Pancreas (tissue), 10 donors: ENCODE data around the gene TEX10. TPM values are rescaled to one million over a fixed set of nuclear protein-coding genes. Genes with fewer than 3 reads are reported as not detected.
A peak's percentile ranks its signal among the peaks of the same experiment; 100 is the strongest.
"Not testable (repeated sequence)": the region's sequence is repeated elsewhere in the genome, so short reads cannot be mapped to it uniquely, and the experiment has no call there.

Experiments
- ATAC-seq, 4 donors: fragments of 200-7000 bp; cut with Tn5 transposase; one replicate each; pipeline versions ENCODE4 v1.8.0 to v1.9.1; 2020; ENCODE audit warnings: mild to moderate bottlenecking in 4 of 4, moderate library complexity in 4 of 4
- DNase-seq, 6 donors: peaks; one replicate each; pipeline ENCODE4 v3.0.0-alpha.2; 2020
- FAIRE-seq: peaks from 2 replicates; lab custom pipeline; 2012; peaks lifted over from hg19 to GRCh38; lab: Jason Lieb, UNC
- H3K27ac ChIP-seq, 4 donors: fragments of 200-600 bp; sonication (generic); 1 replicate in 3 of 4; 2 replicates in 1 of 4; pipeline versions ENCODE4 v1.5.0 to v1.8.0; 2020
- H3K27me3 ChIP-seq, 4 donors: fragments of 200-600 bp; one replicate each; pipeline ENCODE4 v1.8.0; 2021
- H3K36me3 ChIP-seq, 3 donors: fragments of 200-600 bp; sonication (generic) in 1 of 3; one replicate each; pipeline versions ENCODE4 v1.5.0 to v1.8.0; 2020 to 2021
- H3K4me1 ChIP-seq, 3 donors: fragments of 200-600 bp; one replicate each; pipeline ENCODE4 v1.8.0; 2021
- H3K4me3 ChIP-seq, 4 donors: fragments of 200-600 bp; sonication (generic) in 2 of 4; one replicate each; pipeline versions ENCODE4 v1.5.0 to v1.8.0; 2020 to 2021
- H3K9me3 ChIP-seq, 4 donors: fragments of 200-600 bp; one replicate each; pipeline ENCODE4 v1.8.0; 2021
- CTCF ChIP-seq, 4 donors: fragments of 200-600 bp; sonication (generic) in 3 of 4; IDR thresholded peaks; one replicate each; pipeline versions ENCODE4 v1.5.0 to v1.8.0; 2021; ENCODE audit warnings: antibody characterized with exemption in 4 of 4
- WGBS, 2 donors: extraction: QIAGEN DNeasy Blood & Tissue Kit; methylation state at CpG; one replicate each; pipeline ENCODE4 v1.1.7; 2013; 5-methylcytosine and 5-hydroxymethylcytosine counted together
- intact Hi-C, 3 donors: fragments of 100-400 bp; cut with DNase I; formaldehyde crosslinking; loops; one replicate each; pipeline versions ENCODE4 v1.11.1 to v1.14.2; 2022
- polyA plus RNA-seq, 2 donors: library from polyadenylated mRNA; stranded (reverse); fragments of 200-250 nt; gene quantifications; one replicate each; pipeline ENCODE4 v1.2.3, GENCODE V29; 2013
- total RNA-seq, 6 donors: library from RNA; stranded (reverse); fragmentation: NEBNext Ultra II Directional in 4 of 6; extraction: Animal tissue kit (Norgen Biotek cat#: 25700) in 4 of 6; gene quantifications; one replicate each; pipeline versions ENCODE4 v1.2.1 to v1.2.4, GENCODE V29; 2021 to 2023
- donor health status: healthy with polysubstance abuse.
- donor health status: DM: no; HTN: no; CAD: no; lungs with moderate emphysema.
- donor health status: DM: no; HTN: no; CAD: no.
- donor health status: control.
- donor health status: control.
- donor health status: Bipolar disorder and iron deficiency.
- donor health status: DM: yes; HTN: yes; CAD: no.
- donor health status: DM: no; HTN: no; CAD: no.
- donor health status: DM: no; HTN: no; CAD: no.
- donor health status: DM: yes; HTN: yes; CAD: no.

TEX10 gene
- total and polyA plus RNA-seq, 8 donors = 3.1 to 6.7 (median 5.4) TPM

GRCh38 chr9:100341889-100342288 is 10.9 kb downstream of the TEX10 start:
- ATAC-seq (no peak), DNase-seq (no peak), FAIRE-seq (no peak)
- intact Hi-C loops = no loop called here
- Histone ChIP-seq H3K9me3 (no peaks in the 10 kb centered on the region), H3K27ac (no peak overlapping the region), H3K36me3 (peaks cover 0 to 14% (median 0%) of the 10 kb centered on the region in 3 donors), H3K4me3 (no peak overlapping the region), H3K27me3 (no peaks in the 10 kb centered on the region), H3K4me1 (no peaks in the 10 kb centered on the region)
- TF ChIP-seq CTCF (IDR thresholded peaks at IDR 0.05) = no peak
- WGBS, 2 donors = 96 to 97% methylated on average over 3 of the region's 3 CpGs

- no peaks in the 10 kb centered on the region for H3K4me1 ChIP-seq
- DNase-seq (no peak), FAIRE-seq (no peak), ATAC-seq (no peak)
- TF ChIP-seq CTCF (IDR thresholded peaks at IDR 0.05) = no peak
- H3K9me3 ChIP-seq = no peaks in the 10 kb centered on the region
- peaks cover 0 to 1% (median 0%) of the 10 kb centered on the region in 3 donors for H3K36me3 ChIP-seq
- intact Hi-C loops = no loop called here
- H3K4me3 ChIP-seq = no peak overlapping the region
- 65 to 68% methylated on average over 2 of the region's 2 CpGs for WGBS, 2 donors
- no peaks in the 10 kb centered on the region for H3K27me3 ChIP-seq
- no peak overlapping the region for H3K27ac ChIP-seq
These were observed 12.5 kb downstream of the TEX10 start for GRCh38 chr9:100340224-100340623.

GRCh38 chr9:100338736-100339135 is 14.0 kb downstream of the TEX10 start:
- H3K4me3 ChIP-seq, H3K27me3 ChIP-seq, ATAC-seq, H3K9me3 ChIP-seq, FAIRE-seq, H3K36me3 ChIP-seq, DNase-seq, H3K27ac ChIP-seq, intact Hi-C loops, H3K4me1 ChIP-seq: not testable (repeated sequence)
- 95 to 100% methylated on average over 5 of the region's 5 CpGs for WGBS, 2 donors

- Histone ChIP-seq H3K9me3 (no peaks in the 10 kb centered on the region), H3K27me3 (no peaks in the 10 kb centered on the region), H3K36me3 (peaks cover 0 to 17% (median 6%) of the 10 kb centered on the region in 3 donors), H3K4me3 (no peak overlapping the region), H3K4me1 (no peaks in the 10 kb centered on the region), H3K27ac (no peak overlapping the region)
- intact Hi-C loops = no loop called here
- ATAC-seq (peak in 2 of 4 donors; percentile 45 to 57), DNase-seq (no peak), FAIRE-seq (peak; percentile 94)
- peak in 2 of 4 donors; percentile 18 to 32 for TF ChIP-seq CTCF (IDR thresholded peaks at IDR 0.05)
- 53% methylated on average over 4 of the region's 4 CpGs for WGBS, 2 donors
These were observed 28.0 kb downstream of the TEX10 start for GRCh38 chr9:100324594-100325200.

- WGBS, 2 donors = 41 to 59% methylated on average over 3 of the region's 3 CpGs
- H3K4me3 ChIP-seq = no peak overlapping the region
- intact Hi-C loops = no loop called here
- H3K27me3 ChIP-seq = no peaks in the 10 kb centered on the region
- DNase-seq = peak in 1 of 6 donors; percentile 23
- TF ChIP-seq CTCF (IDR thresholded peaks at IDR 0.05) = peak in 3 of 4 donors; percentile 42 to 54 (median 54)
- ATAC-seq = peak in 3 of 4 donors; percentile 50 to 64 (median 63)
- H3K27ac ChIP-seq = no peak overlapping the region
- FAIRE-seq = no peak
- no peaks in the 10 kb centered on the region for H3K9me3 ChIP-seq
- H3K4me1 ChIP-seq = no peaks in the 10 kb centered on the region
- H3K36me3 ChIP-seq = peaks cover 0 to 28% (median 6%) of the 10 kb centered on the region in 3 donors
These were observed 29.7 kb downstream of the TEX10 start for GRCh38 chr9:100322954-100323536.
